H1 (cell line): ENCODE measurements around the gene CKAP5. TPM values are rescaled to one million over a fixed set of nuclear protein-coding genes. Genes with fewer than 3 reads are reported as not detected.

Experiments used
- CTCF ChIA-PET: fragments of 300-600 bp; sonication (Branson Sonifier 250); formaldehyde crosslinking; loops from one replicate; lab custom pipeline; 2021; ENCODE audit not compliant: partially characterized antibody; lab: Charles Lee
- POLR2A ChIA-PET: fragments of 300-600 bp; sonication (Branson Sonifier 250); formaldehyde crosslinking; loops from one replicate; lab custom pipeline; 2021; ENCODE audit warnings: inconsistent platforms; ENCODE audit not compliant: partially characterized antibody; lab: Charles Lee
- DNase-seq, 2 experiments: peaks; one replicate each; pipeline versions ENCODE4 v3.0.0 to v3.0.0-alpha.2; 2010 to 2022; ENCODE audit warnings: low spot score in 2 of 2, low read depth in 1 of 2, mixed read lengths in 1 of 2
- FAIRE-seq: peaks from 2 replicates; lab custom pipeline; 2011; peaks lifted over from hg19 to GRCh38; lab: Jason Lieb, UNC
- H2AFZ ChIP-seq: 2 replicates; pipeline ENCODE4 v1.8.1; 2012; ENCODE audit warnings: low read length, inconsistent platforms
- H2AK5ac ChIP-seq: 2 replicates; pipeline ENCODE4 v1.6.1; 2013; ENCODE audit warnings: low read depth, low read length
- H2BK120ac ChIP-seq: replicated peaks from 2 replicates; pipeline ENCODE3; 2013; ENCODE audit warnings: low read depth, low read length, inconsistent platforms
- H2BK12ac ChIP-seq: 2 replicates; pipeline ENCODE4 v1.6.1; 2013; ENCODE audit warnings: low read depth, low read length
- H2BK15ac ChIP-seq: 2 replicates; pipeline ENCODE4 v1.6.1; 2013; ENCODE audit warnings: low read length
- H2BK20ac ChIP-seq: 2 replicates; pipeline ENCODE4 v1.6.1; 2013; ENCODE audit warnings: low read length
- H2BK5ac ChIP-seq: 2 replicates; pipeline ENCODE4 v1.6.1; 2013; ENCODE audit warnings: low read depth, low read length
- H3K14ac ChIP-seq: 2 replicates; pipeline ENCODE4 v1.6.1; 2013; ENCODE audit warnings: inconsistent platforms; ENCODE audit not compliant: insufficient read length
- H3K18ac ChIP-seq: 2 replicates; pipeline ENCODE4 v1.6.1; 2013; ENCODE audit warnings: low read length; ENCODE audit errors: extremely low read depth
- H3K23ac ChIP-seq: 2 replicates; pipeline ENCODE4 v1.6.1; 2013; ENCODE audit warnings: inconsistent platforms; ENCODE audit not compliant: insufficient read length
- H3K23me2 ChIP-seq: 2 replicates; pipeline ENCODE4 v1.6.1; 2013; ENCODE audit warnings: low read depth, low read length
- H3K27ac ChIP-seq: 2 replicates; pipeline ENCODE4 v1.6.1; 2011; ENCODE audit warnings: low read depth, low read length, inconsistent platforms
- H3K27me3 ChIP-seq, 4 experiments: replicated peaks in 1 of 4; 1 replicate in 1 of 4; 2 replicates in 3 of 4; pipeline versions ENCODE4 v1.6.1 to v1.8.1; 2011 to 2013; ENCODE audit warnings: low read length in 3 of 4, mild to moderate bottlenecking in 3 of 4, inconsistent platforms in 2 of 4, mixed read lengths in 2 of 4, moderate library complexity in 1 of 4; ENCODE audit not compliant: control insufficient read depth in 3 of 4, insufficient read depth in 3 of 4; ENCODE audit errors: extremely low read depth in 1 of 4
- H3K36me3 ChIP-seq, 4 experiments: 2 replicates each; pipeline versions ENCODE4 v1.6.1 to v1.8.1; 2011 to 2013; ENCODE audit warnings: mild to moderate bottlenecking in 4 of 4, low read length in 3 of 4, moderate library complexity in 2 of 4, control low read depth in 1 of 4, inconsistent platforms in 1 of 4; ENCODE audit not compliant: insufficient read depth in 4 of 4, control insufficient read depth in 2 of 4
- H3K4ac ChIP-seq: replicated peaks from 2 replicates; pipeline ENCODE3; 2013; ENCODE audit warnings: low read length, low read depth, mixed read lengths, inconsistent platforms; ENCODE audit not compliant: insufficient read length
- H3K4me1 ChIP-seq, 4 experiments: replicated peaks in 1 of 4; 1 replicate in 1 of 4; 2 replicates in 3 of 4; pipeline versions ENCODE4 v1.6.1 to v1.8.1; 2011 to 2013; ENCODE audit warnings: low read length in 3 of 4, inconsistent platforms in 2 of 4, mixed read lengths in 1 of 4; ENCODE audit not compliant: insufficient read depth in 4 of 4, control insufficient read depth in 3 of 4
- H3K4me2 ChIP-seq, 2 experiments: 2 replicates each; pipeline versions ENCODE4 v1.6.1 to v1.8.1; 2011 to 2013; ENCODE audit warnings: low read depth in 2 of 2, low read length in 2 of 2, control low read depth in 1 of 2, inconsistent platforms in 1 of 2, mild to moderate bottlenecking in 1 of 2; ENCODE audit not compliant: insufficient read depth in 1 of 2
- H3K4me3 ChIP-seq, 4 experiments: fragments of 200-600, 300-600 bp in 1 of 4; sonication (generic), shearing (Covaris generic), sonication (Bioruptor Twin) in 1 of 4; 2 replicates each; pipeline versions ENCODE4 v1.5.1 to v1.8.1; 2011 to 2016; ENCODE audit warnings: low read length in 4 of 4, low read depth in 3 of 4, control low read depth in 2 of 4, inconsistent platforms in 2 of 4, mild to moderate bottlenecking in 2 of 4, mixed read lengths in 1 of 4, moderate library complexity in 1 of 4; ENCODE audit not compliant: insufficient read depth in 2 of 4; ENCODE audit errors: extremely low read depth in 1 of 4
- H3K56ac ChIP-seq: replicated peaks from 2 replicates; pipeline ENCODE3; 2013; ENCODE audit warnings: low read depth, mild to moderate bottlenecking, mixed read lengths, low read length, inconsistent platforms; ENCODE audit not compliant: insufficient read length
- H3K79me1 ChIP-seq: 2 replicates; pipeline ENCODE4 v1.6.1; 2013; ENCODE audit warnings: low read depth, low read length, control low read depth
- H3K79me2 ChIP-seq, 2 experiments: 2 replicates each; pipeline versions ENCODE4 v1.6.1 to v1.8.1; 2012 to 2013; ENCODE audit warnings: low read length in 2 of 2, mild to moderate bottlenecking in 2 of 2, inconsistent platforms in 1 of 2; ENCODE audit not compliant: insufficient read depth in 2 of 2, control insufficient read depth in 1 of 2
- H3K9ac ChIP-seq, 4 experiments: replicated peaks in 1 of 4; 1 replicate in 1 of 4; 2 replicates in 3 of 4; pipeline versions ENCODE4 v1.6.1 to v1.8.1; 2011 to 2013; ENCODE audit warnings: low read depth in 3 of 4, low read length in 3 of 4, control low read depth in 2 of 4, mild to moderate bottlenecking in 2 of 4, moderate library complexity in 2 of 4, inconsistent platforms in 1 of 4; ENCODE audit errors: extremely low read depth in 1 of 4
- H3K9me3 ChIP-seq, 2 experiments: 2 replicates each; pipeline versions ENCODE4 v1.6.1 to v1.8.1; 2012 to 2013; ENCODE audit warnings: mild to moderate bottlenecking in 2 of 2, moderate library complexity in 2 of 2, control low read depth in 1 of 2, inconsistent platforms in 1 of 2, low read depth in 1 of 2, low read length in 1 of 2, mixed read lengths in 1 of 2; ENCODE audit not compliant: insufficient read depth in 2 of 2
- H4K20me1 ChIP-seq, 2 experiments: replicated peaks in 1 of 2; 2 replicates each; pipeline versions ENCODE3 to v1.8.1; 2011 to 2013; ENCODE audit warnings: inconsistent platforms in 2 of 2, low read length in 2 of 2, mild to moderate bottlenecking in 1 of 2; ENCODE audit not compliant: insufficient read depth in 2 of 2, control insufficient read depth in 1 of 2
- H4K5ac ChIP-seq: 2 replicates; pipeline ENCODE4 v1.6.1; 2013; ENCODE audit warnings: low read length, low read depth, mixed read lengths, inconsistent platforms; ENCODE audit not compliant: insufficient read length
- H4K8ac ChIP-seq: 2 replicates; pipeline ENCODE4 v1.8.0; 2013; ENCODE audit warnings: mild to moderate bottlenecking, moderate library complexity, low read length, inconsistent platforms; ENCODE audit not compliant: insufficient read depth; ENCODE audit errors: extremely low read depth
- H4K91ac ChIP-seq: replicated peaks from 2 replicates; pipeline ENCODE3; 2013; ENCODE audit warnings: low read length, mixed read lengths, inconsistent platforms; ENCODE audit not compliant: insufficient read length
- ASH2L ChIP-seq: fragments of 200-600, 300-600 bp; sonication (generic); IDR thresholded peaks from one replicate; pipeline ENCODE4 v1.7.1; 2017; ENCODE audit warnings: low read length
- CBX8 ChIP-seq: fragments of 300-800, 300-1000 bp; sonication (generic); IDR thresholded peaks from 2 replicates; pipeline ENCODE4 v1.7.1; 2016; ENCODE audit warnings: low read depth, low read length, borderline replicate concordance
- SP2 ChIP-seq: IDR thresholded peaks from 2 replicates; pipeline ENCODE4 v1.6.1; 2012; ENCODE audit warnings: mild to moderate bottlenecking, low read length, inconsistent platforms
- WGBS, 2 experiments: shearing (Covaris generic) in 1 of 2; methylation state at CpG; one replicate each; pipeline versions ENCODE4 v1.1.6 to v1.1.7; 2013 to 2015; ENCODE audit warnings: low lambda C conversion rate in 2 of 2, mixed read lengths in 2 of 2, inconsistent platforms in 1 of 2, low coverage in 1 of 2, missing lambda C conversion rate in 1 of 2; ENCODE audit not compliant: insufficient replicate concordance in 2 of 2, insufficient coverage in 1 of 2, insufficient read length in 1 of 2; ENCODE audit errors: extremely low coverage in 1 of 2, missing lambda C conversion rate in 1 of 2; 5-methylcytosine and 5-hydroxymethylcytosine counted together
- polyA plus RNA-seq, 7 experiments: library from polyadenylated mRNA; depleted of rRNA in 3 of 7; stranded (reverse) in 5 of 7; unstranded in 2 of 7; fragments of >200 nt in 5 of 7; fragments of 200-250 nt in 2 of 7; gene quantifications; 1 replicate in 5 of 7; 2 replicates in 1 of 7; 4 replicates in 1 of 7; pipeline versions ENCODE4 v1.2.1 to v1.2.3, GENCODE V29; 2011 to 2013; ENCODE audit warnings: missing spikeins in 2 of 7, mixed read lengths in 2 of 7
- total RNA-seq: library from RNA; stranded (reverse); fragmentation: NEBNext Ultra II Directional; extraction: Animal tissue kit (Norgen Biotek cat#: 25700); gene quantifications from 2 replicates; pipeline ENCODE4 v1.2.1, GENCODE V29; 2021
- TF ChIP-seq, protein P1 (sequence below), 3 experiments: IDR thresholded peaks; 1 replicate in 2 of 3; 2 replicates in 1 of 3; pipeline versions ENCODE4 v1.5.1 to v1.6.1; 2011; ENCODE audit warnings: low read length in 3 of 3, mild to moderate bottlenecking in 3 of 3, inconsistent platforms in 2 of 3, low read depth in 1 of 3, moderate library complexity in 1 of 3; ENCODE audit not compliant: insufficient read depth in 1 of 3; ENCODE audit errors: control extremely low read depth in 1 of 3

Gene CKAP5
- total and polyA plus RNA-seq, 2 of the 8 experiments (the other 6 are each of a cell fraction or from before 2014, with no cell fraction given) = 64.8 to 185 TPM

DNA sequence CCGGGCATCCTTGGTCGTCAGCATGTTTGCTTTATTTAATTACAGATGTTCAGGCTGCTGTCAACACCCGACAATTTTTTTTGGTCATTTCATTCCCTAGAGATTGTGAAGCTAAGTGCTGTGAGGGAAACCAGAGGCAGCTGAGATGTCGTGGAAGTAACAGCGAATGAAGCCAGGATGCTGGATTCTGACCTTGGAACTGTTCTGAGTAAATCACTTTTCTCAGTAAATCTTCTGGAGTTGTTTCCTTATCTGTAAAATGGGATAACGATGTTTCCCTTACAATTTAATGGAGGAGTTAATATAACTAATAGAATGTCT lies 390 bp upstream of the CKAP5 start:
- Histone ChIP-seq H4K91ac (peak overlapping the region; percentile 77), H2BK15ac (no peak overlapping the region; the same call in 1 of the 2 replicates), H3K9me3 (peaks cover 3 to 4% of the 10 kb centered on the region in 2 experiments; a peak in 1 of 4 replicates), H2AFZ (peak overlapping the region; percentile 86; the same call in 1 of the 2 replicates), H3K4me3 (peak overlapping the region; percentile 90 to 98 (median 92)), H3K79me1 (peaks cover 6% of the 10 kb centered on the region; the same call in 1 of the 2 replicates), H3K9ac (peak overlapping the region in 2 of 4 experiments; percentile 58 to 65; a peak in 2 of 7 replicates), H3K4me1 (peaks cover 0 to 2% (median 0%) of the 10 kb centered on the region in 4 experiments; a peak in 2 of 7 replicates), H4K20me1 (peaks cover 3 to 7% of the 10 kb centered on the region in 2 experiments), H2AK5ac (no peak overlapping the region), H4K5ac (no peak overlapping the region), H3K23ac (no peak overlapping the region), H3K18ac (peak overlapping the region; percentile 32; the same call in 1 of the 2 replicates), H2BK12ac (0 out of 2 replicates have a peak overlapping the region, but pooled peaks have one; percentile 9), H3K36me3 (peaks cover 0 to 3% (median 0%) of the 10 kb centered on the region in 4 experiments; a peak in 2 of 8 replicates), H4K8ac (no peak overlapping the region), H2BK120ac (peak overlapping the region; percentile 75), H3K14ac (no peak overlapping the region), H3K27me3 (no peaks in the 10 kb centered on the region; a peak in 1 of 7 replicates), H3K23me2 (peaks cover 9% of the 10 kb centered on the region), H2BK20ac (0 out of 2 replicates have a peak overlapping the region, but pooled peaks have one; percentile 13), H3K27ac (no peak overlapping the region), H3K4me2 (peak overlapping the region; percentile 77 to 90), H3K79me2 (peaks cover 20 to 40% of the 10 kb centered on the region in 2 experiments), H2BK5ac (no peak overlapping the region), H3K4ac (peak overlapping the region; percentile 46), H3K56ac (no peak overlapping the region)
- POLR2A ChIA-PET = interaction anchor here (1.0 to 1.8 kb wide), 5 partner anchors 9 to 31 kb away, joined by 3 to 4 read pairs (median 3); no protein-coding TSS in a partner anchor
- 17% methylated on average over 6 of the region's 6 CpGs; no CpG with 5 or more reads in 1 of the 2 experiments for WGBS, 2 experiments
- CTCF ChIA-PET = interaction anchor here (0.6 kb wide), 1 partner anchor 420 kb away, joined by 3 read pairs; no protein-coding TSS in a partner anchor
- no peak for DNase-seq
- FAIRE-seq = no peak
- no peak for TF ChIP-seq ASH2L
- no peak for TF ChIP-seq SP2
- TF ChIP-seq, protein P1, sequence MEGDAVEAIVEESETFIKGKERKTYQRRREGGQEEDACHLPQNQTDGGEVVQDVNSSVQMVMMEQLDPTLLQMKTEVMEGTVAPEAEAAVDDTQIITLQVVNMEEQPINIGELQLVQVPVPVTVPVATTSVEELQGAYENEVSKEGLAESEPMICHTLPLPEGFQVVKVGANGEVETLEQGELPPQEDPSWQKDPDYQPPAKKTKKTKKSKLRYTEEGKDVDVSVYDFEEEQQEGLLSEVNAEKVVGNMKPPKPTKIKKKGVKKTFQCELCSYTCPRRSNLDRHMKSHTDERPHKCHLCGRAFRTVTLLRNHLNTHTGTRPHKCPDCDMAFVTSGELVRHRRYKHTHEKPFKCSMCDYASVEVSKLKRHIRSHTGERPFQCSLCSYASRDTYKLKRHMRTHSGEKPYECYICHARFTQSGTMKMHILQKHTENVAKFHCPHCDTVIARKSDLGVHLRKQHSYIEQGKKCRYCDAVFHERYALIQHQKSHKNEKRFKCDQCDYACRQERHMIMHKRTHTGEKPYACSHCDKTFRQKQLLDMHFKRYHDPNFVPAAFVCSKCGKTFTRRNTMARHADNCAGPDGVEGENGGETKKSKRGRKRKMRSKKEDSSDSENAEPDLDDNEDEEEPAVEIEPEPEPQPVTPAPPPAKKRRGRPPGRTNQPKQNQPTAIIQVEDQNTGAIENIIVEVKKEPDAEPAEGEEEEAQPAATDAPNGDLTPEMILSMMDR (IDR thresholded peaks at IDR 0.05; ENCODE audit: control extremely low read depth in 1 of 3, insufficient read depth in 1 of 3, low read depth in 1 of 3, low read length in 3 of 3) = no peak
- no peak for TF ChIP-seq CBX8
